Neural cell (in vitro differentiated cells): Measurements from ENCODE around the gene GRIA1. TPM values are rescaled to one million over a fixed set of nuclear protein-coding genes. Genes with fewer than 3 reads are reported as not detected.

Source experiments
- H2AFZ ChIP-seq: fragments of 200-600, 300-800 bp; sonication (generic), shearing (Covaris generic); 2 replicates; pipeline ENCODE4 v1.6.0; 2014; ENCODE audit warnings: low read depth, mild to moderate bottlenecking, antibody characterized with exemption, low read length, moderate library complexity
- H3F3A ChIP-seq: fragments of 200-600 bp; shearing (Covaris generic); 2 replicates; pipeline ENCODE4 v1.6.1; 2016; ENCODE audit warnings: mild to moderate bottlenecking, moderate library complexity, mixed read lengths, antibody characterized with exemption, low read length; ENCODE audit not compliant: insufficient read depth, poor library complexity, severe bottlenecking
- H3K27ac ChIP-seq: fragments of 200-600, 300-800 bp; sonication (generic), shearing (Covaris generic); 2 replicates; pipeline ENCODE4 v1.5.1; 2014; ENCODE audit warnings: mild to moderate bottlenecking, low read length, moderate library complexity
- H3K27me3 ChIP-seq: fragments of 300-800, 200-600 bp; sonication (generic), shearing (Covaris generic); 2 replicates; pipeline ENCODE4 v1.6.0; 2014; ENCODE audit warnings: mild to moderate bottlenecking, low read depth, low read length, moderate library complexity; ENCODE audit not compliant: insufficient read depth
- H3K36me3 ChIP-seq: fragments of 300-800, 200-600 bp; sonication (generic), shearing (Covaris generic); 2 replicates; pipeline ENCODE4 v1.5.1; 2014; ENCODE audit warnings: mild to moderate bottlenecking, antibody characterized with exemption, low read length, moderate library complexity; ENCODE audit not compliant: insufficient read depth
- H3K4me2 ChIP-seq: fragments of 300-800, 200-600 bp; sonication (generic), shearing (Covaris generic); 2 replicates; pipeline ENCODE4 v1.6.0; 2014; ENCODE audit warnings: mild to moderate bottlenecking, low read length
- H3K4me3 ChIP-seq: fragments of 300-800, 200-600 bp; sonication (generic), shearing (Covaris generic); 2 replicates; pipeline ENCODE4 v1.5.1; 2014; ENCODE audit warnings: mild to moderate bottlenecking, low read length, moderate library complexity
- H3K79me2 ChIP-seq: fragments of 200-600 bp; shearing (Covaris generic); replicated peaks from 2 replicates; pipeline ENCODE4 v1.6.0; 2014; ENCODE audit warnings: mild to moderate bottlenecking, low read length, moderate library complexity; ENCODE audit not compliant: insufficient read depth
- H3K9ac ChIP-seq: fragments of 300-800, 200-600 bp; sonication (generic), shearing (Covaris generic); 2 replicates; pipeline ENCODE4 v1.6.1; 2016; ENCODE audit warnings: mild to moderate bottlenecking, low read length, mixed read lengths
- H3K9me2 ChIP-seq: fragments of 200-600 bp; shearing (Covaris generic); 2 replicates; pipeline ENCODE4 v1.6.1; 2016; ENCODE audit warnings: mild to moderate bottlenecking, low read length, mixed read lengths; ENCODE audit not compliant: insufficient read depth
- H3K9me3 ChIP-seq: fragments of 200-600, 300-800 bp; sonication (generic), shearing (Covaris generic); 2 replicates; pipeline ENCODE4 v1.6.1; 2016; ENCODE audit warnings: mild to moderate bottlenecking, mixed run types, low read length, moderate library complexity, mixed read lengths
- H4K20me1 ChIP-seq: fragments of 200-600 bp; shearing (Covaris generic); 2 replicates; pipeline ENCODE4 v1.6.1; 2016; ENCODE audit warnings: mild to moderate bottlenecking, mixed run types; ENCODE audit not compliant: insufficient read depth
- CTCF ChIP-seq: fragments of 450-650 bp; IDR thresholded peaks from 2 replicates; pipeline ENCODE4 v1.5.1; 2014; ENCODE audit warnings: antibody characterized with exemption, mild to moderate bottlenecking, moderate library complexity; ENCODE audit not compliant: poor library complexity, severe bottlenecking
- EP300 ChIP-seq: fragments of 450-650 bp; conservative IDR thresholded peaks from 2 replicates; pipeline ENCODE4 v1.6.1; 2014; ENCODE audit warnings: antibody characterized with exemption, mild to moderate bottlenecking, moderate library complexity; ENCODE audit not compliant: poor library complexity, severe bottlenecking
- EZH2 ChIP-seq: fragments of 200-600, 300-800 bp; shearing (Covaris generic), sonication (generic); IDR thresholded peaks from 2 replicates; pipeline ENCODE4 v1.6.1; 2014; ENCODE audit warnings: antibody characterized with exemption, low read length, borderline replicate concordance, mild to moderate bottlenecking; ENCODE audit not compliant: insufficient read depth, poor library complexity, severe bottlenecking
- MXI1 ChIP-seq: fragments of 450-650 bp; conservative IDR thresholded peaks from 2 replicates; pipeline ENCODE4 v1.6.1; 2014; ENCODE audit warnings: antibody characterized with exemption, mild to moderate bottlenecking; ENCODE audit not compliant: poor library complexity, severe bottlenecking
- POLR2AphosphoS5 ChIP-seq: IDR thresholded peaks from 2 replicates; pipeline ENCODE4 v1.6.1; 2012
- RAD21 ChIP-seq: fragments of 450-650 bp; conservative IDR thresholded peaks from 2 replicates; pipeline ENCODE4 v1.6.1; 2014; ENCODE audit warnings: antibody characterized with exemption, mild to moderate bottlenecking, moderate library complexity
- REST ChIP-seq: IDR thresholded peaks from 2 replicates; pipeline ENCODE4 v1.6.1; 2012; ENCODE audit warnings: borderline replicate concordance
- SMC3 ChIP-seq: fragments of 450-650 bp; conservative IDR thresholded peaks from 2 replicates; pipeline ENCODE4 v1.6.1; 2014; ENCODE audit warnings: antibody characterized with exemption, mild to moderate bottlenecking, moderate library complexity; ENCODE audit not compliant: poor library complexity
- TAF1 ChIP-seq: IDR thresholded peaks from 2 replicates; pipeline ENCODE4 v1.6.1; 2012; ENCODE audit warnings: low read depth
- polyA plus RNA-seq: library from polyadenylated mRNA; depleted of rRNA; stranded (reverse); fragments of >200 nt; gene quantifications from 2 replicates; pipeline ENCODE4 v1.2.3, GENCODE V29; 2014

The GRIA1 gene
- polyA plus RNA-seq, 1 donor from 2014 or later, result 59.6 TPM

GRCh38 chr5:153661897-153662296 lies 171.4 kb downstream of the GRIA1 start:
- Histone ChIP-seq H3K27ac (no peak overlapping the region), H3K9me2 (no peaks in the 10 kb centered on the region), H4K20me1 (no peaks in the 10 kb centered on the region), H3K36me3 (no peaks in the 10 kb centered on the region), H3K9me3 (no peaks in the 10 kb centered on the region), H2AFZ (no peak overlapping the region), H3K79me2 (no peaks in the 10 kb centered on the region), H3K4me2 (no peak overlapping the region), H3K9ac (no peak overlapping the region), H3K27me3 (no peaks in the 10 kb centered on the region), H3K4me3 (no peak overlapping the region), H3F3A (no peaks in the 10 kb centered on the region)
- TF ChIP-seq EZH2 (no peak), MXI1 (no peak), EP300 (no peak), REST (no peak), RAD21 (no peak), TAF1 (no peak), CTCF (no peak), POLR2AphosphoS5 (no peak)

- H3K9me2 ChIP-seq, result no peaks in the 10 kb centered on the region
- H3F3A ChIP-seq, result no peaks in the 10 kb centered on the region
- TF ChIP-seq CTCF (no peak), MXI1 (no peak), REST (no peak), EP300 (no peak), POLR2AphosphoS5 (no peak), TAF1 (no peak), RAD21 (no peak), EZH2 (no peak), SMC3 (no peak)
- H3K9ac ChIP-seq, result no peak overlapping the region
- H3K4me3 ChIP-seq, result no peak overlapping the region
- no peaks in the 10 kb centered on the region for H3K27me3 ChIP-seq
- no peak overlapping the region for H3K27ac ChIP-seq
- H3K9me3 ChIP-seq, result no peaks in the 10 kb centered on the region
- H3K4me2 ChIP-seq, result no peak overlapping the region
- no peaks in the 10 kb centered on the region for H3K79me2 ChIP-seq
- H4K20me1 ChIP-seq, result no peaks in the 10 kb centered on the region
- H3K36me3 ChIP-seq, result no peaks in the 10 kb centered on the region
- no peak overlapping the region for H2AFZ ChIP-seq
These were observed 179.6 kb downstream of the GRIA1 start for GRCh38 chr5:153670101-153670500.
